ENCODE results near the gene PLEKHM2. TPM values are rescaled to one million over a fixed set of nuclear protein-coding genes. Genes with fewer than 3 reads are reported as not detected.

The PLEKHM2 gene
- total RNA-seq, 1 experiment from 2014 or later, result 49.7 TPM

DNA sequence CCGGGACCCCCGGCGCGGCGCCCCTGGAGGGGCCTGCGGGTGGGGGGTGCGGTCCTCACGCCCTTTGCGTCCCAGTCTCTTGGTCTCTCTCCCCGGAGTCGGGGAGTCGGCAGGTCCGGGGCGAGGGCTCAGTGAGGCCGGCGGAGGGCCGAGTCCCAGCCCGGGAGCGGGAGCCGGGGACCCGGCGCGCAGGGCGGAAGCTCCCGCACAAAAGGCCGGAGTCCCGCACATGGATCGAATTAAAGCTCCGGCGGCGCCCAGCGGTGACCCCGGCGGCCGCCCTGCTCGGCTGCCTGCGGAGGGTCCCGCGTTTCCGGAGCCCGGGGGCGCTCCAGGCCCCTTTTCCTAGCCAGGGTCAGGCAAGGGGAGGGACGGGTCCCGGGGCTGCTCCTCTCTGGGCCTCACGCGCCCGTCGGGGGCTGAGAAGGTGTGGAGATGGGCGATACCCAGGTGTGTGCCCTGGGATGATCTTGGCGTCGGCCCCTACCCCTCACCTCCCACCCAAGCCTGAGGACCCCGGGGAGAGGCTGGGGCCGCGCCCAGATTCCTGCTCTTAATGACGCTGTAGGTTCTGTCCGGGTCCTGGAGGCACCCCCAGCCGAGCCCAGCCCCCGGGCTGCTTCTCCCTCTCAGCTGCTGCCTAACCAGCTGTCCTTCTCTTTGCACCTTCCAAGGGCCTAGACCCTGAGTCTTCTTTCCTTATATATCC is 75.0 kb downstream of the PLEKHM2 start (continued):
- TF ChIP-seq, protein P1, sequence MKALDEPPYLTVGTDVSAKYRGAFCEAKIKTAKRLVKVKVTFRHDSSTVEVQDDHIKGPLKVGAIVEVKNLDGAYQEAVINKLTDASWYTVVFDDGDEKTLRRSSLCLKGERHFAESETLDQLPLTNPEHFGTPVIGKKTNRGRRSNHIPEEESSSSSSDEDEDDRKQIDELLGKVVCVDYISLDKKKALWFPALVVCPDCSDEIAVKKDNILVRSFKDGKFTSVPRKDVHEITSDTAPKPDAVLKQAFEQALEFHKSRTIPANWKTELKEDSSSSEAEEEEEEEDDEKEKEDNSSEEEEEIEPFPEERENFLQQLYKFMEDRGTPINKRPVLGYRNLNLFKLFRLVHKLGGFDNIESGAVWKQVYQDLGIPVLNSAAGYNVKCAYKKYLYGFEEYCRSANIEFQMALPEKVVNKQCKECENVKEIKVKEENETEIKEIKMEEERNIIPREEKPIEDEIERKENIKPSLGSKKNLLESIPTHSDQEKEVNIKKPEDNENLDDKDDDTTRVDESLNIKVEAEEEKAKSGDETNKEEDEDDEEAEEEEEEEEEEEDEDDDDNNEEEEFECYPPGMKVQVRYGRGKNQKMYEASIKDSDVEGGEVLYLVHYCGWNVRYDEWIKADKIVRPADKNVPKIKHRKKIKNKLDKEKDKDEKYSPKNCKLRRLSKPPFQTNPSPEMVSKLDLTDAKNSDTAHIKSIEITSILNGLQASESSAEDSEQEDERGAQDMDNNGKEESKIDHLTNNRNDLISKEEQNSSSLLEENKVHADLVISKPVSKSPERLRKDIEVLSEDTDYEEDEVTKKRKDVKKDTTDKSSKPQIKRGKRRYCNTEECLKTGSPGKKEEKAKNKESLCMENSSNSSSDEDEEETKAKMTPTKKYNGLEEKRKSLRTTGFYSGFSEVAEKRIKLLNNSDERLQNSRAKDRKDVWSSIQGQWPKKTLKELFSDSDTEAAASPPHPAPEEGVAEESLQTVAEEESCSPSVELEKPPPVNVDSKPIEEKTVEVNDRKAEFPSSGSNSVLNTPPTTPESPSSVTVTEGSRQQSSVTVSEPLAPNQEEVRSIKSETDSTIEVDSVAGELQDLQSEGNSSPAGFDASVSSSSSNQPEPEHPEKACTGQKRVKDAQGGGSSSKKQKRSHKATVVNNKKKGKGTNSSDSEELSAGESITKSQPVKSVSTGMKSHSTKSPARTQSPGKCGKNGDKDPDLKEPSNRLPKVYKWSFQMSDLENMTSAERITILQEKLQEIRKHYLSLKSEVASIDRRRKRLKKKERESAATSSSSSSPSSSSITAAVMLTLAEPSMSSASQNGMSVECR (CRISPR knock-in tag; IDR thresholded peaks at IDR 0.05; ENCODE audit: borderline replicate concordance), result no peak
- TF ChIP-seq ETV6 (CRISPR knock-in tag; IDR thresholded peaks at IDR 0.05) (no peak), SP1 (CRISPR knock-in tag; conservative IDR thresholded peaks at IDR 0.05) (no peak), FOXK1 (CRISPR knock-in tag; IDR thresholded peaks at IDR 0.05) (no peak), MXD4 (CRISPR knock-in tag; IDR thresholded peaks at IDR 0.05; ENCODE audit: borderline replicate concordance) (no peak), JUN (CRISPR knock-in tag; IDR thresholded peaks at IDR 0.05) (peak; percentile 47; the same call in 1 of the 2 replicates), CBFB (CRISPR knock-in tag; IDR thresholded peaks at IDR 0.05; ENCODE audit: low read depth) (no peak), ATF1 (CRISPR knock-in tag; IDR thresholded peaks at IDR 0.05) (no peak), ZBTB21 (CRISPR knock-in tag; IDR thresholded peaks at IDR 0.05; ENCODE audit: borderline replicate concordance) (no peak), ZNF121 (CRISPR knock-in tag; IDR thresholded peaks at IDR 0.05) (no peak), ZNF423 (CRISPR knock-in tag; IDR thresholded peaks at IDR 0.05) (peak; percentile 95), FOXJ3 (CRISPR knock-in tag; IDR thresholded peaks at IDR 0.05; ENCODE audit: borderline replicate concordance) (no peak), AFF4 (CRISPR knock-in tag; IDR thresholded peaks at IDR 0.05; ENCODE audit: borderline replicate concordance) (no peak), TEAD1 (CRISPR knock-in tag; IDR thresholded peaks at IDR 0.05) (no peak), NR2C2 (CRISPR knock-in tag; IDR thresholded peaks at IDR 0.05) (no peak), USF1 (CRISPR knock-in tag; IDR thresholded peaks at IDR 0.05) (no peak), ESRRA (CRISPR knock-in tag; IDR thresholded peaks at IDR 0.05; ENCODE audit: borderline replicate concordance) (no peak), TP53 (CRISPR knock-in tag; IDR thresholded peaks at IDR 0.05) (no peak), FOXP4 (CRISPR knock-in tag; IDR thresholded peaks at IDR 0.05) (0 out of 2 replicates have a peak, but pooled peaks have one; percentile 58), ZBTB43 (CRISPR knock-in tag; IDR thresholded peaks at IDR 0.05) (no peak)
- TF ChIP-seq, protein P2, sequence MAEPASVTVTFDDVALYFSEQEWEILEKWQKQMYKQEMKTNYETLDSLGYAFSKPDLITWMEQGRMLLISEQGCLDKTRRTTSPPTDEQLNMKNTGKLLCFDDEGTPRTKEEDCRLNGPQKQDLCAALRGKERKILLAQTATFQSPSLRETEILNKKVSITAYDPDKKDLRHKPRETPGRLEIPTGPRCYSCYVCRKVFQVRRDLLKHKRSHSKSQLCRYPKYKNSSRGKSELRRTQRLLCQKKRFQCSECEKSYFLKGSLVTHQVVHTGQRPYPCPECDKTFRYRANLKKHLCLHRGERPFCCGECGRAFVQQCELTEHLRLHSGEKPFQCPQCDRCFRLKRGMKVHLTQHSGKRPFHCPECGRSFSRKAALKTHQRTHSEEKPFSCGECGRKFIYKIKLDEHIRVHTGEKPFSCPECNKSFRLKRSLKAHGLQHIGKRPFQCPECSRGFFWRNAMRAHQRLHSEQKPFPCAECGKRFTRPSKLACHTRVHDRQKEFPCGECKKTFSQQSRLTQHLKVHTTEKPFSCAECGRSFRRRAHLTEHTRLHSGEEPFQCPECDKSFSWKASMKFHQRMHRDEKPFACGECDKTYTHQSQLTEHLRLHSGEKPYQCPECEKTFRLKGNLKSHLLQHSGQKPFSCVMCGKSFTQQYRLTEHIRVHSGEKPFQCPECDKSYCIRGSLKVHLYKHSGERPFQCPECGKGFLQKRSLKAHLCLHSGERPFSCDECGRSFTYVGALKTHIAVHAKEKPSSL (CRISPR knock-in tag; conservative IDR thresholded peaks at IDR 0.05), result no peak
- TF ChIP-seq, protein P3, sequence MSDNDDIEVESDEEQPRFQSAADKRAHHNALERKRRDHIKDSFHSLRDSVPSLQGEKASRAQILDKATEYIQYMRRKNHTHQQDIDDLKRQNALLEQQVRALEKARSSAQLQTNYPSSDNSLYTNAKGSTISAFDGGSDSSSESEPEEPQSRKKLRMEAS (CRISPR knock-in tag; IDR thresholded peaks at IDR 0.05), result peak; percentile 45
- TF ChIP-seq, protein P4, sequence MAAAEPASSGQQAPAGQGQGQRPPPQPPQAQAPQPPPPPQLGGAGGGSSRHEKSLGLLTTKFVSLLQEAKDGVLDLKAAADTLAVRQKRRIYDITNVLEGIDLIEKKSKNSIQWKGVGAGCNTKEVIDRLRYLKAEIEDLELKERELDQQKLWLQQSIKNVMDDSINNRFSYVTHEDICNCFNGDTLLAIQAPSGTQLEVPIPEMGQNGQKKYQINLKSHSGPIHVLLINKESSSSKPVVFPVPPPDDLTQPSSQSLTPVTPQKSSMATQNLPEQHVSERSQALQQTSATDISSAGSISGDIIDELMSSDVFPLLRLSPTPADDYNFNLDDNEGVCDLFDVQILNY (CRISPR knock-in tag; IDR thresholded peaks at IDR 0.05), result no peak

All from WTC11 (cell line).